ENCODE measurements around the gene SART1.

The SART1 gene

DNA sequence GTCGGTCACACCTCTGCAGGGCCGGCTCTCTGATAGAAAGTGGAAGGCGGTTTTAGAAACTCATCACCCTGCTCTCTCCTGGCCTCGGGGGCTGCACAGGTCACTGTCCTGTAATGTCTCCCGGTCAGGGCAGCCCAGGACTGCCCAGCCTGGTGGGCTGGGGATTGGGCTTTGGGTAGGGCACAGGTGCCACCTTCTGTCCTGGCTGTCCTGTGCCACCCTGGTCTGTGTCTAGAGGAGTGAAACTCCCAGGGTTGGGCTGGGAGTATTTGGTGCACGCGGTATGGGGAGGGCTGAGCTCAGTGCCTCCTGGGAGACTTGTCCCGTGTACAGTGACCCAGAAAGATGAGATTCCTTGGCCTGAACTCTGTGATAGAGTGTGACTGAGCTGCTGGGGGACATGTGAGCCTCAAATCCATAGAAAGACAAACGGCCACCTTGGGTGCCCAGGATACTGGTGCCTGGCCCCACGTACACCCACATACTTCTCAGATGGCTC lies 17.8 kb downstream of the SART1 start:
- TF ChIP-seq, protein P1, sequence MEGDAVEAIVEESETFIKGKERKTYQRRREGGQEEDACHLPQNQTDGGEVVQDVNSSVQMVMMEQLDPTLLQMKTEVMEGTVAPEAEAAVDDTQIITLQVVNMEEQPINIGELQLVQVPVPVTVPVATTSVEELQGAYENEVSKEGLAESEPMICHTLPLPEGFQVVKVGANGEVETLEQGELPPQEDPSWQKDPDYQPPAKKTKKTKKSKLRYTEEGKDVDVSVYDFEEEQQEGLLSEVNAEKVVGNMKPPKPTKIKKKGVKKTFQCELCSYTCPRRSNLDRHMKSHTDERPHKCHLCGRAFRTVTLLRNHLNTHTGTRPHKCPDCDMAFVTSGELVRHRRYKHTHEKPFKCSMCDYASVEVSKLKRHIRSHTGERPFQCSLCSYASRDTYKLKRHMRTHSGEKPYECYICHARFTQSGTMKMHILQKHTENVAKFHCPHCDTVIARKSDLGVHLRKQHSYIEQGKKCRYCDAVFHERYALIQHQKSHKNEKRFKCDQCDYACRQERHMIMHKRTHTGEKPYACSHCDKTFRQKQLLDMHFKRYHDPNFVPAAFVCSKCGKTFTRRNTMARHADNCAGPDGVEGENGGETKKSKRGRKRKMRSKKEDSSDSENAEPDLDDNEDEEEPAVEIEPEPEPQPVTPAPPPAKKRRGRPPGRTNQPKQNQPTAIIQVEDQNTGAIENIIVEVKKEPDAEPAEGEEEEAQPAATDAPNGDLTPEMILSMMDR (IDR thresholded peaks at IDR 0.05) = no peak

DNA sequence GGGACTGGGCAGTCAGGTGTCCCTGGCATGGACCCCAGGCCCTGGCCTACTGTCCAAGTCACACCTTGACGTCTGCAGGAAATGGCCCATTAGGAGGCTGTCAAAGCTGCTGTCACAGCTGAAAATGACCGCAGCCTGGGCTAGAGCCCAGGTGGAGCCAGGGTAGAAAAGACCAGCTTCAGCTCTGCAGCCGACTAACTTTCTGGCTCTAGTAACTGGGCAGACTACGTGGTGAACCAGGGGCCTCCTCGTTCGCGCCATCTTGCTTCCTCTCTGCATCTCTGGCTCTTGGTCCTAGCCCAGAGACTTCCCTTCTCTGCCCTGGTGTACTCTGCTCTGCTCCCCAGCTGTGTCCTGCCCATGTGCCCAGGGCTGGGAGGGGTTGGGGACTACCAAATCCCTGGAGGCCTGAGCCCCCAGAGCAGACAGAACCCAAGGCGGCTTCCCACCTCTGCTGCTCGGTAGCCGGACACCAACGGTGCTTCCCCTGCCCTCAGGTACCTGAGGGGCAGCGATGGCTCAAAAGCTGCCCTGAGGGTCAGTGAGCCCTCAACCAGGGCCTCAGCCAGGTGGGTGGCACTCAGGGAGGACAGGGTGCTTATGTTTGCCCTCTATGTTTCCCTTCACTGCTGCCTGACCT lies 19.7 kb downstream of the SART1 start:
- TF ChIP-seq, protein P1 (IDR thresholded peaks at IDR 0.05) = no peak

DNA sequence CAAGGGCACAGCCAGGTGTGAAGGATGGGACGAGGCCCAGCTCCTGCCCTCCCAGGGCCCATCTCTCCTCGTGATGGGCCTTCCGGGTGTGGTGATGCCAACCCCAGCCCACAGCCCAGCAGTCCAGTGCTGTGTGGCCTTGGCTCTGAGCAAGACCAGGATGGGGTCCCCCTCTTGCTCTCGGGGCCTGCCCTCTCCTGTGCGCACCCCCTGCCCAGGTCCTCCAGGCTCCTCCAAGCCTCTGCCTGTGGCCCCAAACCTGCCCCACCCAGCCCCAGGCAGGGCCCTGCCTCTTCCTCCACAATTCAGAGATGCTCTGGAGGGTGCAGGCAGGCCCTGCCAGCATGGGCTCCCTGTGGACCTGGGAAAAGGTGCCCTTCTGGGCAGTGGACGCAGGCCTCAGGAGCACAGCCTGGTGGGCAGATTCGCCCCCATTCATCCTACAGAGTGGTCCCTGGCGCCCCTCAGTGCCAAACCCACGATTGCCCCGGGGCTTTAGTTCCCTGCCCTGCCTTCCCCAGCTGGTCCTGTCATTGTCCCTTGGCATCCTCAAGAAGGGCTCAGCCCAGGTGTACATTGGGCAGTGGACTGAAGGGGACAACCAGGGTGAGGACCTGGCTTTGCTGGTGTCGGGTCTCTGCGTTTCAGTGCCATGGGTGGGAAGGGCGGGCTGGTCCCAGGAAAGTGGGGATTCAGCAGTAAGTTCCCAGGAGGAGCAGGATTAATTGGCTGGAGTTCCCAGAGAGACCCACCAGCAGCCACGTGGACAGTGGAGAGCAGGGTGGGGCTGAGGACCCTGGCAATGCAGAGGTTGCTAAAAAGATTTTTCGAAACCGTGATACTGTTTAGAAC lies 20.7 kb downstream of the SART1 start:
- TF ChIP-seq, protein P1 (IDR thresholded peaks at IDR 0.05) = no peak

DNA sequence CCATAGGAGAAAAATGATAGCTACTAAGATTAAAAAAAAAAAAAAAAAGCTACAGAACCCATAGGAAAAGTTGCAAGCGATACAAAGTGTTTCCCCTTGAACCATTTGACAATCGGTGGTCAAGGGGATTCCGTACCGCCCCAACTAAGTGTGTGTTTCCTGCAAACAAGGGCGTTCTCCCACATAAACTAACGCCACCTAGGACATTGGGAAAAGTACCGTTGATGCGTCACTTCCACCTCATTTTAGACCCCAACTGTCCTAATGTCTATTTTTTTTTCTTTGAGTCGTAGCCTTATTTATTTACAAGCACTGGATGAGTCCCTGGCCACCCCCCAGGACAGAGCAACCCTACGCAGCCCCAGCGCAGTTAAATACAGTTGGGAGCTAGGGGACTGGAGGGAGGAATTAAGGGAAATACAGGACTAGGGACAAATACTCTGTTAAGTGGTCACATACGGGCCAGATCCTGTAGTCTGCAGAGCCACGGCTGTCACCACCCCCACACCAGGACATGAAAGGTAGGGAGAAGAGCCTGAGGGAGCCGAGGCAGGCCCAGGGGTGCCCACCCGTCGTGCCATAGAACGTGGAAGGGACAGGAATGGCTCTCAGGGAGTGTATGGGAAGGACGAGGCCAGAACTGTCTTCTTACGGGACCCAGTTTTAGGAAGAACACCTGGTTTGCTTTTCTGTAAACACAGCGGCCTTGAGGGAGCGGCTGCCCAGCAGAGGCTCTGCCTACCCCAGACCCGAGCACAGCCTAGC lies 21.5 kb downstream of the SART1 start:
- TF ChIP-seq, protein P1 (IDR thresholded peaks at IDR 0.05) = no peak

DNA sequence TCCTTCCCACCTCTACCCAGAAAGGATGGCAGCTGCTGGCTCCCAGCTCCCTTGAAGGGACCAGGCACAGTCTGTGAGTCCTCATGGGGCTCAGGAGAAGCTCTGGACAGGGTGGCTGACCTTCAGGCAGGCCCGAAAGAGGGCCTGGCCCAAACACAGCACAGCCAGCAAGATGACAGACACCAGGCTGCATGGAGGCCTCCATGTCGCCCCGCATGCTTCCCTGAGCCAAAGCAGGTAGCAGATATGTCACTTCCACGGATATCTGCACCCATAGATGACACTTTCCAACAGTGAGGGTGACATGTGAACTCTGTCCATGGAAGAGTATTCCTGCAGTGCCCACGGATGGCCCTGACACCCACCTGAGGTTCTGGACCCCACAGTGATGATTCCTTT lies 22.1 kb downstream of the SART1 start:
- TF ChIP-seq, protein P1 (IDR thresholded peaks at IDR 0.05) = no peak

DNA sequence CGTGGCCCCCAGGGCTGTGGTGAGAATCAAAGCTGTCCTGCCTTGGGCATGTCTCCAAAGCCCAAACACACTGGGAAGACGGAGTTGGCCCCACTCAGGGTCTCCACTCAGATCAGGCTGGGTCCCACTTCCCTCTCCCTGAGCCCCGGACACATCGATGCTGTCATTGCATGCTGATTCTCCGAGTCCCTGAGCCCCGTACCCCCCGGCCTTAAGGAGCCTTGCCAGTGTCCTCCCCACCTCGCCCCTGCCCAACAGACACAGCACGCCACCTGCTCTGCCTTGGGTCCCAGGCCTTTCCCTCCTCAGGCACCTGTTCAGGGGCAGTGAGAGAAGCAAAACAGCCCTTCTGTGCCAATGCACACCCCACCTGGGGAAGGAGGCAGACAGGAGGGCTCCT lies 25.8 kb downstream of the SART1 start:
- TF ChIP-seq, protein P1 (IDR thresholded peaks at IDR 0.05) = no peak

DNA sequence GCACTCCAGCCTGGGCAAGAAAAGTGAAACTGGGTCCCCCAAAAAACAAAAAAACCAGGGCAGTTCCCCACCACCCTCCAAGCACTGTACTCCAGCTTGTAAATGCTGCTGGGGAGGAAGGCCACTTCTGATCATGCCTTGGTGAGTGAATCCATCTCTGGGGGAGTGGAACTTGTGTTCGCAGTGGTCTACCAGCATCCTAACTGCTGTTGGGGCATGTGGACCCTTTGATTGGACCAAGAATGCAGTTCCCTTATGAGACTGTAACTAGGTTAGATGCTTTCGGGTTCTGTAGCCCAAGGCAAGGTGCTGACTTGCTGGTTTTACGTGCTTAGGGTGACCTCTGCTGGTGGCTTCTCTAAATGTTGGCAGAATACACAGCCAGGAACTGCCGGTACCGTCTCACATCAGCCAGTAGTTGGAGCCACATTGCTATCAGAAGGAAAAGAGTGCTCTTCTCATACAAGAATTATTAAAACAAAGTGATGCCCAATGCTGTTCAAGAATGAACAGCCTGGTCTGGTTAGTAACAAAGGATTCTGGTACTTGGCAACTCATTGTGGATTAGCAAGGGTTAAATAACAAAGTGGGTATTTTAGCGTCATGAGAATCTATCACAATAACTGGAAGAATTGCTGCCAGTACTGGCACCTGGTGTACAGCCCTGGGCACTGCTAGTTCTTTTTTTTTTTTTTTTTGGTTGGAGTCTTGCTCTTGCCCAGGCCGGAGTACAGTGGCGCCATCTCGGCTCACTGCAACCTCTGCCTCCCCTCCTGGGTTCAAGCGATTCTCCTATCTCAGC lies 27.5 kb downstream of the SART1 start:
- TF ChIP-seq, protein P1 (IDR thresholded peaks at IDR 0.05) = peak; percentile 99
